AG04450 (cell line): ENCODE results near the gene SH3BP5. TPM values are rescaled to one million over a fixed set of nuclear protein-coding genes. Genes with fewer than 3 reads are reported as not detected.

Experiments
- CTCF ChIA-PET: fragments of 300-600, 350-600 bp; formaldehyde crosslinking; extraction: SDS; loops from one replicate; lab custom pipeline; 2022; ENCODE audit warnings: antibody characterized with exemption, inconsistent platforms; lab: Charles Lee
- POLR2A ChIA-PET: fragments of 350-600 bp; formaldehyde crosslinking; extraction: SDS; loops from one replicate; lab custom pipeline; 2021; ENCODE audit warnings: antibody characterized with exemption, inconsistent platforms; lab: Yijun Ruan, JAX
- DNase-seq: peaks from one replicate; pipeline ENCODE4 v3.0.0-alpha.2; 2011; ENCODE audit warnings: low read depth, low spot score
- H3K27ac ChIP-seq: one replicate; pipeline ENCODE4 v1.5.1; 2012; ENCODE audit warnings: low read depth, low read length, control low read depth
- H3K27me3 ChIP-seq: one replicate; pipeline ENCODE4 v1.6.0; 2012; ENCODE audit warnings: low read length; ENCODE audit not compliant: control insufficient read depth, insufficient read depth
- H3K4me3 ChIP-seq: 2 replicates; pipeline ENCODE4 v1.5.1; 2011; ENCODE audit warnings: mild to moderate bottlenecking, low read depth, low read length, control low read depth
- H3K9me3 ChIP-seq: 2 replicates; pipeline ENCODE4 v1.5.1; 2012; ENCODE audit warnings: low read length; ENCODE audit not compliant: control insufficient read depth, insufficient read depth
- polyA plus RNA-seq: library from polyadenylated mRNA; depleted of rRNA; stranded (reverse); fragments of >200 nt; gene quantifications from 2 replicates; pipeline ENCODE4 v1.2.3, GENCODE V29; 2011
- TF ChIP-seq, protein P1 (sequence below): IDR thresholded peaks from 2 replicates; pipeline ENCODE4 v1.5.1; 2011; ENCODE audit warnings: low read depth, low read length, control low read depth, inconsistent platforms

SH3BP5 gene
- polyA plus RNA-seq, 1 experiment, result 16.6 TPM

DNA sequence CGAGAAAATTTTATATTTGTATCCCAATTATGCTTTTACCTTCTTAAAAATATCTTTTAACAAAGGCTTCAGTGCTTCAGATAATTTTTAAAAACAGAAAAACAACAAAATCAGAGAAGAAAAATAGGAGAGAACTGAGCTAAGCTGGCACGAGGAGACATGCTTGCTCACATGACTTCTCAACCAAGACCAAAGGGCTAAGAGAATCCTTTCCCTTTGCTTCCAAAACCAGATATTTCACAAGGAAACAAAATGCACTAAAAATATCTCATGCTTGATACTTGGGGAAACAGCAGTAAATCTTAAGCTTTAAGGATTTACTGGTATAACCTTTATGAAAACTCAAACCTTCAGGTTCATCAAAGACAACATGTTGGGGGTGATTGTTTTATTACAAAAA, 67.9 kb downstream of the SH3BP5 start:
- Histone ChIP-seq H3K27me3 (no peaks in the 10 kb centered on the region), H3K9me3 (peaks cover under 1% of the 10 kb centered on the region; the same call in 1 of the 2 replicates), H3K27ac (no peak overlapping the region), H3K4me3 (no peak overlapping the region)
- DNase-seq, result no peak
- POLR2A ChIA-PET, result no interaction called here
- TF ChIP-seq, protein P1, sequence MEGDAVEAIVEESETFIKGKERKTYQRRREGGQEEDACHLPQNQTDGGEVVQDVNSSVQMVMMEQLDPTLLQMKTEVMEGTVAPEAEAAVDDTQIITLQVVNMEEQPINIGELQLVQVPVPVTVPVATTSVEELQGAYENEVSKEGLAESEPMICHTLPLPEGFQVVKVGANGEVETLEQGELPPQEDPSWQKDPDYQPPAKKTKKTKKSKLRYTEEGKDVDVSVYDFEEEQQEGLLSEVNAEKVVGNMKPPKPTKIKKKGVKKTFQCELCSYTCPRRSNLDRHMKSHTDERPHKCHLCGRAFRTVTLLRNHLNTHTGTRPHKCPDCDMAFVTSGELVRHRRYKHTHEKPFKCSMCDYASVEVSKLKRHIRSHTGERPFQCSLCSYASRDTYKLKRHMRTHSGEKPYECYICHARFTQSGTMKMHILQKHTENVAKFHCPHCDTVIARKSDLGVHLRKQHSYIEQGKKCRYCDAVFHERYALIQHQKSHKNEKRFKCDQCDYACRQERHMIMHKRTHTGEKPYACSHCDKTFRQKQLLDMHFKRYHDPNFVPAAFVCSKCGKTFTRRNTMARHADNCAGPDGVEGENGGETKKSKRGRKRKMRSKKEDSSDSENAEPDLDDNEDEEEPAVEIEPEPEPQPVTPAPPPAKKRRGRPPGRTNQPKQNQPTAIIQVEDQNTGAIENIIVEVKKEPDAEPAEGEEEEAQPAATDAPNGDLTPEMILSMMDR, result no peak
- CTCF ChIA-PET, result interaction anchor here (5.5 to 6.8 kb wide), 3 partner anchors 69 to 139 kb away, joined by 75 to 247 read pairs (median 110); partner anchors contain the start of gene SH3BP5

DNA sequence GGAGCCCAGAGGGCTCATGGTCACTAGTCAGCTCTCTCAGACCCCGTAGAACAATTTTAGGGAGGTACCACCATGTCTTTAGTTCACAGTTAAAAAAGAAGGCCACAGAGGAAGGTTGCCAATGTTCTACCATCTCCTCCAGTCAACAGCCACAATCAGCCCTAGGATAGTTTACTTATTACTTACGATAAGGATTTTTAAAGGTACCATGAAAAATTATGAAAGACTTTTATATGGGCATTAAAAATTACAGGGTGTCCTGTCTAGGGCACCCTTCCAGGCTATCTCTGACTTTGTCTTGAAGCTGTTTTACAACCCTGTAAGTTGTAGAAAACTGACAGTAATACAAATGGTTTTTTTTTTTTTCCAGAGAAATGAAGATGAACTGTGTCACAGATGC, 68.5 kb downstream of the SH3BP5 start:
- no peak overlapping the region for H3K4me3 ChIP-seq
- H3K9me3 ChIP-seq, result no peaks in the 10 kb centered on the region
- DNase-seq, result no peak
- ChIA-PET POLR2A (interaction anchor here (0.6 kb wide), 1 partner anchor 11 kb away, joined by 3 read pairs; no protein-coding TSS in a partner anchor), CTCF (interaction anchor here (1.2 to 6.8 kb wide), 5 partner anchors 70 to 293 kb away, joined by 3 to 247 read pairs (median 75); partner anchors contain the start of gene SH3BP5)
- TF ChIP-seq, protein P1, result no peak
- no peaks in the 10 kb centered on the region for H3K27me3 ChIP-seq
- no peak overlapping the region for H3K27ac ChIP-seq

DNA sequence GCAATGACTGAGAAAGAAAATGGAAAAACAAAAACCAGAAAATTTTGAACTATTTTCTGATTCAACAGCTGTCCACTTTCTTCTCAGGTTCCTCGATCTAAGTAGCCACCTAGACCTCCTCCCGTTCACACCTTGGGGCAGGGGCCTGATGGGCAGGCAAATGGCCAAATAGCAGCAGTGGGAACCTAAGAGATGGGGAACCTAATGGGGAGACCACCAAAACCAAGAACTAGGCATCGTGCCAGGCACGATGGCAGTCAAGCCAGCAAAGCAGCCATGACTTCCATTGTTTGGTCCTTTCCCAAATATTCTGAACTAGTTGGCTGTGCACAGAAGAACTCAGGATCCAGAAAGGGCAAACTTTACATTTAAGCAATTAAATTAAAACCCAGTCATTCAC, 69.3 kb downstream of the SH3BP5 start:
- CTCF ChIA-PET, result interaction anchor here (0.9 to 1.3 kb wide), 3 partner anchors 10 to 294 kb away, joined by 3 to 7 read pairs (median 3); no protein-coding TSS in a partner anchor
- no peak for DNase-seq
- Histone ChIP-seq H3K27ac (no peak overlapping the region), H3K9me3 (no peaks in the 10 kb centered on the region), H3K27me3 (no peaks in the 10 kb centered on the region), H3K4me3 (no peak overlapping the region)
- TF ChIP-seq, protein P1, result no peak
- POLR2A ChIA-PET, result no interaction called here

DNA sequence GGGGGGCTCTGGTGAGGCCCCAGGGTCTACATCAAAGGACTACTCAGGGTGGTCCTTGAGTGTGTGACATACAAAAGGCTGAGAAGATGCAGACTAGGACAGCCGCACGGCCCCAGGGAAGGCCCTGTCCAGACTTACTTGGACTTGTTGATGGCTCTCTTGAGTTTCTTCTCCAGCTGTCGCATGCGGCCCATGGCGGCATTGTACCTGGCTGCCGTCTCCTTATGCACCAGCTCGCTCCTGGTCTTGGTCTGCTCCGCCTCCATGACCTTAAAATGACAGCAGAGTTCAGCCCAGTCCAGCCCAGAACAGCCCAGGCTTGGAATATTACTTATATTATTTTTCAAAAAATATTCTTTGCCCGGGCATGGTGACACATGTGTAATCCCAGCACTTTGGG, 70.4 kb downstream of the SH3BP5 start:
- POLR2A ChIA-PET, result no interaction called here
- H3K4me3 ChIP-seq, result no peak overlapping the region
- no peak for DNase-seq
- CTCF ChIA-PET, result no interaction called here
- TF ChIP-seq, protein P1, result no peak
- H3K27me3 ChIP-seq, result no peaks in the 10 kb centered on the region
- no peak overlapping the region for H3K27ac ChIP-seq
- no peaks in the 10 kb centered on the region for H3K9me3 ChIP-seq

DNA sequence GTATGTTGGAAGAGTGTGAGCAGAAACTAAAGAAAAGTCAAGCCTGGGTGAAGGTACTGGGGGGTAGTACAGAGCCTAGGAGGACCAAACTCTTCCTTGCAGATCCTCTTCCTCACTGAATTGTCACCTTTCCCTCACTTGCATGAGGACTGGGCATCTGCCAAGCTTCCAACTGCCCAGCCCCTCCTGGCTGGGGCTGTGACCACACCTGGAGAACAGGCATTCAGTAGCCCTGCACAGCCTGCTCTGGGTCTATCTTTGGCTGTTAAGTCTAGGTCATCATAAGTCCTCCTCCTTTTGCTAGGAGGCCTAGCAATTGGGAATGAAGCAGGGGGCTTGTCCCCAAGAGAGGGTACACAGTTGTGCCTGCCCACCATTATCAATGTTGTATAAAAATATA, 71.1 kb downstream of the SH3BP5 start:
- TF ChIP-seq, protein P1, result no peak
- CTCF ChIA-PET, result interaction anchor here (2.7 kb wide), 1 partner anchor 144 kb away, joined by 14 read pairs; no protein-coding TSS in a partner anchor
- Histone ChIP-seq H3K27ac (no peak overlapping the region), H3K4me3 (no peak overlapping the region), H3K27me3 (no peaks in the 10 kb centered on the region), H3K9me3 (no peaks in the 10 kb centered on the region)
- no peak for DNase-seq
- POLR2A ChIA-PET, result no interaction called here
